Measurements from ENCODE around the gene MPST.

Gene MPST

DNA sequence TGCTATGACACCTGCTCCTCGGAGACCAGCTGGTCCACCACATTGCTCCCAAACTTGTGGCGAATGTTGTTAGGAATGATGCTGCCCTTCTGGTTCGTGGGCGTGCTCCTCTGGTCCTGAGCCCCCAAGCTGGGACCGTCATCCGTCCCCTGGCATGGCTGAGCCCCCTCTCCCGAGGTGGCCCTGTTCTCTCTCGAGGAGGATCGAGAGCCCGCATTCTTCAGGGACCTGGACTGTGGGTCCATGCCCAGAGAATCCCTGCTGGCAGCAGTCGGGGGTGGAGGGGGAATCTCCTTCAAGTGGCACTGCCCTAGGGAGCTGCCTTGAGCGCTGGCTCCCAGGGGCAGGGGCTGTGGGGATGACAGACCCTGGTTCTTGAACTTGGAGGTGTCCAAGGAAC is 17.7 kb upstream of the MPST start:
- Histone ChIP-seq H2BK120ac (ENCODE audit: low read depth, low read length) (peak overlapping the region; percentile 36), H3K27me3 (ENCODE audit: control insufficient read depth in 3 of 3, insufficient read depth in 3 of 3, low read depth in 1 of 3, low read length in 3 of 3) (peaks cover 0 to 27% (median 0%) of the 10 kb centered on the region in 3 experiments), H3K14ac (ENCODE audit: low read length) (no peak overlapping the region), H3K79me1 (ENCODE audit: low read depth, low read length) (no peaks in the 10 kb centered on the region), H4K8ac (ENCODE audit: low read depth, low read length) (no peak overlapping the region), H2AK5ac (ENCODE audit: low read depth, low read length) (no peak overlapping the region), H3K4me2 (ENCODE audit: insufficient read depth, low read length, poor library complexity, severe bottlenecking) (no peak overlapping the region), H3K4me3 (ENCODE audit: low read length in 2 of 2) (peak overlapping the region in 1 of 2 donors; percentile 31), H3K9ac (ENCODE audit: low read depth, low read length, poor library complexity) (no peak overlapping the region), H2BK15ac (ENCODE audit: low read length) (peak overlapping the region; percentile 9), H3K27ac (replicated peaks; ENCODE audit: low read length) (no peak overlapping the region), H2AFZ (ENCODE audit: low read length) (no peak overlapping the region), H4K91ac (ENCODE audit: low read depth, low read length, poor library complexity) (no peak overlapping the region), H3K23ac (ENCODE audit: low read depth, low read length, poor library complexity) (no peak overlapping the region), H2BK12ac (ENCODE audit: low read length) (no peak overlapping the region), H3K4me1 (ENCODE audit: control insufficient read depth in 2 of 2, insufficient read depth in 1 of 2, low read depth in 1 of 2, low read length in 2 of 2) (peaks cover 0 to 8% of the 10 kb centered on the region in 2 donors), H3K9me3 (replicated peaks in 1 of 2; ENCODE audit: control insufficient read depth in 2 of 2, insufficient read depth in 1 of 2, low read depth in 1 of 2, low read length in 2 of 2) (peaks cover 0 to 3% of the 10 kb centered on the region in 2 donors), H3K4ac (ENCODE audit: low read length) (no peak overlapping the region), H2BK5ac (ENCODE audit: low read length) (no peak overlapping the region), H3K36me3 (replicated peaks in 1 of 2; ENCODE audit: control insufficient read depth in 2 of 2, insufficient read depth in 2 of 2, low read length in 2 of 2) (no peaks in the 10 kb centered on the region), H3K18ac (ENCODE audit: low read length) (peak overlapping the region; percentile 39)
- no peak for DNase-seq (ENCODE audit: low spot score)
- no CpG with 5 or more reads among the region's 12 CpGs for WGBS, 2 donors (ENCODE audit: extremely low coverage in 2 of 2, insufficient read length in 2 of 2, insufficient replicate concordance in 1 of 2)

DNA sequence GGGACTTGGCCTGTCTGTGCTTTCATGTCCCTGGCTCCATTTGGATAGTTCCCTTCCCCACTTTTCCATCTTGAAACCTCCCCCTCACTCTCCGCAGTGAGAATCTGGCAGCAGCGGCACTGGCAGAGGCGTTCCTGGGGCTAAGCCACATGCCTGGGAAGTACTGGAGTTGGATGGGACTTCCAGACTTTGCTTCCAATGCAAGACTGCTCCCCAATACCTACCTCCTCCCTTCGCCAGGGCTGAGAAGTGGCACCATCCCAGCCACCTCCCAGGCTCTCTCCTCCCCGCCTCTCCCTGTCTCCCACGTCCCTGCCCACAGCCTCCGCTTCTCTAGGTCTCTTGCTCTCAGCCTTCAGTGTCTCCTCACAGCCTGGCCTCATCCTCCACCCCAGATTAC is 16.9 kb upstream of the MPST start:
- no peak overlapping the region for H2BK15ac ChIP-seq (ENCODE audit: low read length)

DNA sequence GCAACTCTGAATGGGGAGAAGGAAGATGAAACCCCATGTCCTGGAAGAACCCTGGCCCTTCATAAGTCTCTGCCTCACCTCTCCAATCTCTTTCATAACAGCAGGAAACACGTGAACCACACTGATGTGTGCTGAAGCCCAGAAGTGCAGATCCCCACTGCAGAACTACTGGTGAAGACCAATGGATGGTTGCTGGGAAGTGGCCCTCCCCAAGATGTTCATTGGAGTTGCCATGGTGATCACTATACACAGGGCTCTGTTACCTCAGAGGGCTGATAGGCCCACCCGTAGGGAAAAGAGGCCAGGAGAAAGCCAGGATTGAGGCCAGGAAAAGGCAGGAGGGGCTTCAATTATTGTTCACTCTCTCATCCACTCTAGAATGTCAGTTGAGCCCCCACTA is 11.9 kb upstream of the MPST start:
- Histone ChIP-seq H3K4me3 (ENCODE audit: low read length in 2 of 2) (no peak overlapping the region), H2BK15ac (ENCODE audit: low read length) (no peak overlapping the region)
- no CpG with 5 or more reads among the region's 2 CpGs for WGBS, 2 donors (ENCODE audit: extremely low coverage in 2 of 2, insufficient read length in 2 of 2, insufficient replicate concordance in 1 of 2)

More for the DNA sequence above, 16.9 kb upstream of the MPST start:
- H4K91ac ChIP-seq (ENCODE audit: low read depth, low read length, poor library complexity) = peak overlapping the region; percentile 19
- WGBS, 2 donors (ENCODE audit: extremely low coverage in 2 of 2, insufficient read length in 2 of 2, insufficient replicate concordance in 1 of 2) = no CpG with 5 or more reads among the region's 7 CpGs
- peaks cover 0 to 3% of the 10 kb centered on the region in 2 donors for H3K9me3 ChIP-seq (replicated peaks in 1 of 2; ENCODE audit: control insufficient read depth in 2 of 2, insufficient read depth in 1 of 2, low read depth in 1 of 2, low read length in 2 of 2)
- no peak overlapping the region for H2BK120ac ChIP-seq (ENCODE audit: low read depth, low read length)
- H2AFZ ChIP-seq (ENCODE audit: low read length) = no peak overlapping the region
- peaks cover 0 to 23% (median 0%) of the 10 kb centered on the region in 3 experiments for H3K27me3 ChIP-seq (ENCODE audit: control insufficient read depth in 3 of 3, insufficient read depth in 3 of 3, low read depth in 1 of 3, low read length in 3 of 3)
- H3K4me3 ChIP-seq (ENCODE audit: low read length in 2 of 2) = no peak overlapping the region
- H3K36me3 ChIP-seq (replicated peaks in 1 of 2; ENCODE audit: control insufficient read depth in 2 of 2, insufficient read depth in 2 of 2, low read length in 2 of 2) = no peaks in the 10 kb centered on the region
- peak overlapping the region; percentile 59 for H3K18ac ChIP-seq (ENCODE audit: low read length)
- no peak overlapping the region for H2AK5ac ChIP-seq (ENCODE audit: low read depth, low read length)
- H3K23ac ChIP-seq (ENCODE audit: low read depth, low read length, poor library complexity) = no peak overlapping the region
- H3K14ac ChIP-seq (ENCODE audit: low read length) = no peak overlapping the region
- no peak overlapping the region for H3K4ac ChIP-seq (ENCODE audit: low read length)
- no peak overlapping the region for H2BK5ac ChIP-seq (ENCODE audit: low read length)
- no peak for DNase-seq (ENCODE audit: low spot score)
- peaks cover 4 to 12% of the 10 kb centered on the region in 2 donors for H3K4me1 ChIP-seq (ENCODE audit: control insufficient read depth in 2 of 2, insufficient read depth in 1 of 2, low read depth in 1 of 2, low read length in 2 of 2)
- no peak overlapping the region for H2BK12ac ChIP-seq (ENCODE audit: low read length)
- no peak overlapping the region for H4K8ac ChIP-seq (ENCODE audit: low read depth, low read length)
- H3K27ac ChIP-seq (replicated peaks; ENCODE audit: low read length) = no peak overlapping the region
- no peak overlapping the region for H3K4me2 ChIP-seq (ENCODE audit: insufficient read depth, low read length, poor library complexity, severe bottlenecking)
- no peaks in the 10 kb centered on the region for H3K79me1 ChIP-seq (ENCODE audit: low read depth, low read length)
- no peak overlapping the region for H3K9ac ChIP-seq (ENCODE audit: low read depth, low read length, poor library complexity)

DNA sequence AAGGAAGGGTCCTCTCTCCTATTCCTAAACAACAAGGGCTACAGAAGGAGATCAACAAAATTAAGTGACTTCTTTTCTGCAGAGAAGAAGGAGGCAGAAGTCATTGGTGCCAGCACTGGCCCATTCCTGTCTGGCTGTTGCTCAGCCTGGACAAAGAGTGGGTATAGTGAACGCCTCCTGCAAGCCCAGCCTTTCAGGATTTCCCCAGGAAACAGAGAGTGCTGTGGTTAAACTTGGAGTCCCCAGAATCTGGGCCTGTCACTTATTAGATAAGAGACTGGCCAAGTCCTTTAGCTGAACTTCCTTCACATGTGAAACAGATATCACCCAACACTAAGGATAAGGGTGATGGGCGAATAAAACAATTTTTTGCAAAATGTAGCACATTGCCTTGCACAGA is 11.2 kb upstream of the MPST start:
- Histone ChIP-seq H3K9me3 (replicated peaks in 1 of 2; ENCODE audit: control insufficient read depth in 2 of 2, insufficient read depth in 1 of 2, low read depth in 1 of 2, low read length in 2 of 2) (peaks cover 0 to 3% of the 10 kb centered on the region in 2 donors), H2BK15ac (ENCODE audit: low read length) (no peak overlapping the region), H3K36me3 (replicated peaks in 1 of 2; ENCODE audit: control insufficient read depth in 2 of 2, insufficient read depth in 2 of 2, low read length in 2 of 2) (peaks cover 0 to 3% of the 10 kb centered on the region in 2 donors), H3K4me3 (ENCODE audit: low read length in 2 of 2) (no peak overlapping the region), H3K14ac (ENCODE audit: low read length) (no peak overlapping the region), H2AK5ac (ENCODE audit: low read depth, low read length) (no peak overlapping the region), H3K4me2 (ENCODE audit: insufficient read depth, low read length, poor library complexity, severe bottlenecking) (no peak overlapping the region), H3K27me3 (ENCODE audit: control insufficient read depth in 3 of 3, insufficient read depth in 3 of 3, low read depth in 1 of 3, low read length in 3 of 3) (peaks cover 0 to 18% (median 0%) of the 10 kb centered on the region in 3 experiments), H3K9ac (ENCODE audit: low read depth, low read length, poor library complexity) (no peak overlapping the region), H4K8ac (ENCODE audit: low read depth, low read length) (no peak overlapping the region), H2AFZ (ENCODE audit: low read length) (no peak overlapping the region), H3K4ac (ENCODE audit: low read length) (no peak overlapping the region), H2BK12ac (ENCODE audit: low read length) (no peak overlapping the region), H3K79me1 (ENCODE audit: low read depth, low read length) (no peaks in the 10 kb centered on the region), H3K18ac (ENCODE audit: low read length) (no peak overlapping the region), H3K27ac (replicated peaks; ENCODE audit: low read length) (no peak overlapping the region), H3K23ac (ENCODE audit: low read depth, low read length, poor library complexity) (no peak overlapping the region), H2BK5ac (ENCODE audit: low read length) (no peak overlapping the region), H3K4me1 (ENCODE audit: control insufficient read depth in 2 of 2, insufficient read depth in 1 of 2, low read depth in 1 of 2, low read length in 2 of 2) (peaks cover 10 to 12% of the 10 kb centered on the region in 2 donors), H4K91ac (ENCODE audit: low read depth, low read length, poor library complexity) (no peak overlapping the region), H2BK120ac (ENCODE audit: low read depth, low read length) (no peak overlapping the region)
- no CpG with 5 or more reads among the region's 2 CpGs for WGBS, 2 donors (ENCODE audit: extremely low coverage in 2 of 2, insufficient read length in 2 of 2, insufficient replicate concordance in 1 of 2)
- no peak for DNase-seq (ENCODE audit: low spot score)

More for the DNA sequence above, 11.9 kb upstream of the MPST start:
- H3K9ac ChIP-seq (ENCODE audit: low read depth, low read length, poor library complexity) = no peak overlapping the region
- H3K4me2 ChIP-seq (ENCODE audit: insufficient read depth, low read length, poor library complexity, severe bottlenecking) = no peak overlapping the region
- no peak for DNase-seq (ENCODE audit: low spot score)
- no peaks in the 10 kb centered on the region for H3K79me1 ChIP-seq (ENCODE audit: low read depth, low read length)
- no peak overlapping the region for H2BK12ac ChIP-seq (ENCODE audit: low read length)
- no peak overlapping the region for H2BK120ac ChIP-seq (ENCODE audit: low read depth, low read length)
- H2AK5ac ChIP-seq (ENCODE audit: low read depth, low read length) = no peak overlapping the region
- no peak overlapping the region for H3K14ac ChIP-seq (ENCODE audit: low read length)
- no peak overlapping the region for H3K27ac ChIP-seq (replicated peaks; ENCODE audit: low read length)
- no peak overlapping the region for H2BK5ac ChIP-seq (ENCODE audit: low read length)
- peak overlapping the region; percentile 13 for H2AFZ ChIP-seq (ENCODE audit: low read length)
- no peak overlapping the region for H3K4ac ChIP-seq (ENCODE audit: low read length)
- peaks cover 0 to 20% (median 0%) of the 10 kb centered on the region in 3 experiments for H3K27me3 ChIP-seq (ENCODE audit: control insufficient read depth in 3 of 3, insufficient read depth in 3 of 3, low read depth in 1 of 3, low read length in 3 of 3)
- peaks cover 0 to 3% of the 10 kb centered on the region in 2 donors for H3K9me3 ChIP-seq (replicated peaks in 1 of 2; ENCODE audit: control insufficient read depth in 2 of 2, insufficient read depth in 1 of 2, low read depth in 1 of 2, low read length in 2 of 2)
- no peak overlapping the region for H4K91ac ChIP-seq (ENCODE audit: low read depth, low read length, poor library complexity)
- no peak overlapping the region for H4K8ac ChIP-seq (ENCODE audit: low read depth, low read length)
- H3K23ac ChIP-seq (ENCODE audit: low read depth, low read length, poor library complexity) = no peak overlapping the region
- H3K4me1 ChIP-seq (ENCODE audit: control insufficient read depth in 2 of 2, insufficient read depth in 1 of 2, low read depth in 1 of 2, low read length in 2 of 2) = peaks cover 10 to 12% of the 10 kb centered on the region in 2 donors
- no peak overlapping the region for H3K18ac ChIP-seq (ENCODE audit: low read length)
- peaks cover 0 to 3% of the 10 kb centered on the region in 2 donors for H3K36me3 ChIP-seq (replicated peaks in 1 of 2; ENCODE audit: control insufficient read depth in 2 of 2, insufficient read depth in 2 of 2, low read length in 2 of 2)
